ENCODE data around the gene MKRN2.
"Not testable (repeated sequence)": the region's sequence is repeated elsewhere in the genome, so short reads cannot be mapped to it uniquely, and the experiment has no call there.

Gene MKRN2

GRCh38 chr3:12588039-12589009, 31.4 kb downstream of the MKRN2 start:
- peak; percentile 56 for DNase-seq

- DNase-seq: no peak
Observed at GRCh38 chr3:12590096-12590495, 33.2 kb downstream of the MKRN2 start.

GRCh38 chr3:12591456-12591855, 34.6 kb downstream of the MKRN2 start:
- DNase-seq: no peak

GRCh38 chr3:12591997-12592715, 35.3 kb downstream of the MKRN2 start:
- DNase-seq: no peak

GRCh38 chr3:12593473-12593872, 36.6 kb downstream of the MKRN2 start:
- DNase-seq: no peak

GRCh38 chr3:12598890-12599289, 42.0 kb downstream of the MKRN2 start:
- peak; percentile 13 for DNase-seq

GRCh38 chr3:12601072-12601471, 44.2 kb downstream of the MKRN2 start:
- no peak for DNase-seq

- DNase-seq: no peak
Observed at GRCh38 chr3:12603969-12604368, 47.1 kb downstream of the MKRN2 start.

GRCh38 chr3:12608376-12608775, 51.5 kb downstream of the MKRN2 start:
- no peak for DNase-seq

GRCh38 chr3:12611117-12611516, 54.2 kb downstream of the MKRN2 start:
- DNase-seq: no peak

- DNase-seq: no peak
Observed at GRCh38 chr3:12612514-12613226, 55.8 kb downstream of the MKRN2 start.

GRCh38 chr3:12613250-12613649, 56.4 kb downstream of the MKRN2 start:
- no peak for DNase-seq

- DNase-seq: no peak
Observed at GRCh38 chr3:12615266-12615665, 58.4 kb downstream of the MKRN2 start.

GRCh38 chr3:12618426-12618825, 61.5 kb downstream of the MKRN2 start:
- DNase-seq: no peak

GRCh38 chr3:12620305-12620704, 63.4 kb downstream of the MKRN2 start:
- DNase-seq: no peak

- no peak for DNase-seq
Observed at GRCh38 chr3:12620729-12621128, 63.8 kb downstream of the MKRN2 start.

GRCh38 chr3:12622335-12622734, 65.4 kb downstream of the MKRN2 start:
- no peak for DNase-seq

- DNase-seq: no peak
Observed at GRCh38 chr3:12624056-12624455, 67.2 kb downstream of the MKRN2 start.

- not testable (repeated sequence) for DNase-seq
Observed at GRCh38 chr3:12624964-12625363, 68.1 kb downstream of the MKRN2 start.

- no peak for DNase-seq
Observed at GRCh38 chr3:12627370-12627769, 70.5 kb downstream of the MKRN2 start.

- no peak for DNase-seq
Observed at GRCh38 chr3:12628813-12629212, 71.9 kb downstream of the MKRN2 start.

- peak; percentile 46 for DNase-seq
Observed at GRCh38 chr3:12629560-12629959, 72.7 kb downstream of the MKRN2 start.

- DNase-seq: no peak
Observed at GRCh38 chr3:12630292-12630691, 73.4 kb downstream of the MKRN2 start.
